Measurements from ENCODE around the gene GPRC6A. TPM values are rescaled to one million over a fixed set of nuclear protein-coding genes. Genes with fewer than 3 reads are reported as not detected.

Gene GPRC6A, protein sequence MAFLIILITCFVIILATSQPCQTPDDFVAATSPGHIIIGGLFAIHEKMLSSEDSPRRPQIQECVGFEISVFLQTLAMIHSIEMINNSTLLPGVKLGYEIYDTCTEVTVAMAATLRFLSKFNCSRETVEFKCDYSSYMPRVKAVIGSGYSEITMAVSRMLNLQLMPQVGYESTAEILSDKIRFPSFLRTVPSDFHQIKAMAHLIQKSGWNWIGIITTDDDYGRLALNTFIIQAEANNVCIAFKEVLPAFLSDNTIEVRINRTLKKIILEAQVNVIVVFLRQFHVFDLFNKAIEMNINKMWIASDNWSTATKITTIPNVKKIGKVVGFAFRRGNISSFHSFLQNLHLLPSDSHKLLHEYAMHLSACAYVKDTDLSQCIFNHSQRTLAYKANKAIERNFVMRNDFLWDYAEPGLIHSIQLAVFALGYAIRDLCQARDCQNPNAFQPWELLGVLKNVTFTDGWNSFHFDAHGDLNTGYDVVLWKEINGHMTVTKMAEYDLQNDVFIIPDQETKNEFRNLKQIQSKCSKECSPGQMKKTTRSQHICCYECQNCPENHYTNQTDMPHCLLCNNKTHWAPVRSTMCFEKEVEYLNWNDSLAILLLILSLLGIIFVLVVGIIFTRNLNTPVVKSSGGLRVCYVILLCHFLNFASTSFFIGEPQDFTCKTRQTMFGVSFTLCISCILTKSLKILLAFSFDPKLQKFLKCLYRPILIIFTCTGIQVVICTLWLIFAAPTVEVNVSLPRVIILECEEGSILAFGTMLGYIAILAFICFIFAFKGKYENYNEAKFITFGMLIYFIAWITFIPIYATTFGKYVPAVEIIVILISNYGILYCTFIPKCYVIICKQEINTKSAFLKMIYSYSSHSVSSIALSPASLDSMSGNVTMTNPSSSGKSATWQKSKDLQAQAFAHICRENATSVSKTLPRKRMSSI
- total RNA-seq, result not detected in 2 replicates

DNA sequence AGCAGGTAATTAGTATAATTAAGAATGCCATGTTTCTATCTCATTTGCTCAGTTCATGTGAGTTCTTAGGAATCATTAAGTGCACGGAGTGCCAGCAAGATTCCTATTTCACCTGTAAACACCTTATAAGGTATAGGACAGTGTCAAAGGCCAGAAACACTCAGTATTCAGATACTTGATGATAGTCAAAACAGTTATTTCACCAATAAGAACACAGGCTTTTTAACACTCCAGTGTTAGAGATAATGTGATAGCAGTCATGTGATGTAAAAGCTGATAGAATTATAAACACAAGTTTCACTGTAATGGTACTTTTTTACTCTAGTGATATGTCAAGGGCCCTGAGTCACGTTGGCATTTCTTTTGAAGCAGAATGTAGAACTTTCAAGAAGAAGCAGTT lies at the start of gene GPRC6A:
TSS of gene GPRC6A (minus strand) at position 101 of the 400 bp plus-strand sequence. CDS start at position 31, 70 bp downstream.

DNA sequence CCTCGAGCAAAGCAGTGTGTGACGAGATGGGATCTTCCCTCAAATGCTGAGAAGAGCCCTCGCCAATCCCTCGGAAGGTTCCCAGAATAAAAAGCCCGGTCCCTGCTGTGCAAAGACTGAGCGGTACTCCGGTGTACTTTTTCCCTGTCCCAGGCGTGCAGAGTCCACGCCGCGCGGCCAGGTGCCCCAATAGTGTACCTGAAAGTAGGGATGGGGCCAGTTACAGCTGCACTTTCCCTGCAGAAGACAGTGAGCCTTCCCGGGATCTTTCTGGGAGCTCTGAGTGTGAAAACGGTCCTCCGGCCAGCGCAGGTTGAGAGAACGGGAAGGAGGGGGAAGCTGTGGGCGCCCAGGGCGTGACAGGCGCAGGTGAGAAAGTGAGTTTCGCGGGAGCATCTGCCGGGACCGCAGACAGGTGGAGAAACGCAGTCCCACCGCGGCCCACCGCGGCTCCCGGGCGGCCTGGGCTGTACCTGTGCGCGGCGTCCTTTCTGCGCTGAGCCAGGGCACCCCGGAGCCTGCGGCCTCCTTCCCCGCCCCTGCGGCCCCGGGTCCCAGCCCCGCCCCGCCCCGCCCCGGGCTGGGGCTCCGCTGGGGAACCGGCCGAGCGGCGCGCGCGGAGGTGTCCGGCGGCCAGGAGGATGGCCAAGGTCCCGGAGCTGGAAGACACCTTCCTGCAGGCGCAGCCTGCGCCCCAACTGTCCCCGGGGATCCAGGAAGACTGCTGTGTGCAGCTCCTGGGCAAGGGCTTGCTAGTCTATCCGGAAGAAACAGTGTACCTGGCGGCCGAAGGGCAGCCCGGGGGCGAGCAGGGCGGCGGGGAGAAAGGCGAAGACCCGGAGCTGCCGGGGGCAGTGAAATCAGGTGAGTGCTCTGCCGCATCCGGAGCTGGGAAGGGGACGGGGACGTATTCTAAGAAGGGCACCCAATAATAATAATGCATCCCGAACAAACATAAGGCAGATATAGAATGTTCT lies 48.0 kb upstream of the GPRC6A start, which contains the start of gene RFX6:
TSS of gene RFX6 (plus strand) at position 608 of the 977 bp plus-strand sequence. CDS start at position 642, 34 bp downstream.

DNA sequence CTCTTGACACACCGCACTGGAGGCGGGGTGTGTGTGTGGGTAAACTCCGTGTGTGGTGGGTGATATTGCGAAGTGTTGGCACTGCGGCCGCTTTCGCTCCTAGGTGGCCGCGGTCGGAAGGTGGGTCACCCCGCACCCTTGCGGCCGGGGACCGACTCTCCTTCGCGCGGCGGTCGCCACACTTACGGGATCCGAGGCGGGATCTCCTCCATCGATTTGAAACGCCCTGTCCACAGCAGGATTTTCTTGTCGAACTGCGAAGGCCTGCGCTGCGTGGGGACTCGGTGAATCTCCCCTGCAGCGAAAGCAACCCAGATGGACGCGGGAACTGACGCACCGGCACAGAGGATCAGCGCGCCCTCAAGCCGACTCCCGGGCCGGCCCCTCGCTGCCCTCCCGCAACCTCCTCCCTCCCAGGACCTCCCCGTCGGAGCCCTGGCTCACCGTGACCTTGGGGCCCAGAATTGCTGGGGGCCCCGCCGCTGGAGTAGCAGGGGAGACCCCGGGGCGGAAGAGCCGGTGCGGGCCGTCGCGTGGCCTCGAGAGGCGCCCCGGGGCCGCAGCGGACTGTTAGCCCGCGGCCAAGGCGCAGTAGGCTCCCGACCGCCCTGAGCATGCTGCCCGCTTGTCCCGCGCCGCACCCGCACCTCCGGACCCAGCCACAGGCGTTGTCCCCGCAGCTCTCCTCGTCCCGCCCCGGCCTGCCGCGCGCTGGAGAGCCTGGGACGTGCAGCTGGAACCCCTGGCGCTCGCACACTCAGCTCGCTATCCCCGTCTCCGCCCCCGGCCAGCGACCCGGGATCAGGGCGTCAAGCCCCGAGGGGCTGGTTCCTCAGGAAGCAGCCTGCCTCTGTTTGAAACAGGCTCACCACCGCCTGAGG lies 63.7 kb downstream of the GPRC6A start, which contains the start of gene FAM162B:
TSS of gene FAM162B (minus strand) at position 759 of the 881 bp plus-strand sequence. CDS start at position 616, 143 bp downstream.

Other genes starting within 250 kb of the GPRC6A start
- gene RSPH4A, start 212.6 kb downstream of the GPRC6A start, total RNA-seq, result 0.09 and 0.18 TPM in 2 replicates
- gene ZUP1, start 160.3 kb downstream of the GPRC6A start, total RNA-seq, result 14.8 and 16.5 TPM in 2 replicates
- 7.9 and 9.0 TPM in 2 replicates for gene KPNA5, start 147.9 kb downstream of the GPRC6A start, total RNA-seq
- 0.09 and 0.19 TPM in 2 replicates for gene FAM162B, start 63.4 kb downstream of the GPRC6A start, total RNA-seq
- not detected in 2 replicates for gene RFX6, start 48.2 kb upstream of the GPRC6A start, total RNA-seq

Measured in endothelial cell of coronary artery (primary cell).